ENCODE results near the gene TSKU. TPM values are rescaled to one million over a fixed set of nuclear protein-coding genes. Genes with fewer than 3 reads are reported as not detected.

TSKU gene
- total and polyA plus RNA-seq, 2 experiments from 2014 or later = 61.9 to 81.9 TPM

DNA sequence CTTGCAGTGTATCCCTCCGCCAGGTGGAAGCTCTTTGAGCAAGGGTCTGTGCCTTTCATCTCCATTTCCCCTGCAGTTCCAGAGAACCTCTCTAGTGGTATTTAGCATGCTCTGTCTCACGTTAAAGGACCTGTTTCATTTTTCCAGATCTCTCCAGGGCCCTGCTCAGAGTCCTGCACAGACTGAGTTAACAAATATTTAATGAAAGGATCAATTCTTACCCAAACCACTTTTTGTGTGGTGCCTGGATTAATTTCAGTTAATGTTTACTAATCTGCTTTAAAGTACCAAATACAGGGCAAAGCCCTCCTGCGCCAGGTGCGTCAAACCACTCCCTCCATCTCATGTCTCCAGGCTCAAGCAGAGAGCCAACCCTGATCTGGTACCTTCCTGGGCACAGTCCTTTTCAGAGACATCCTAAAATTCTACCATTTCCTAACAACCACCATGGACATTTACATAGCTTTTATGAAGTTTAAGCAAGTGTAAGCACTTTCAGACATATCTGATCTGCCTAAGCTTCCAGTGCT, 58.8 kb downstream of the TSKU start:
- WGBS (ENCODE audit: low lambda C conversion rate, missing lambda C conversion rate) = 70% methylated on average over 4 of the region's 4 CpGs
- TF ChIP-seq EZH2phosphoT487 (IDR thresholded peaks at IDR 0.05; ENCODE audit: low read depth, severe bottlenecking, unreplicated experiment) (no peak), EZH2 (IDR thresholded peaks at IDR 0.05; ENCODE audit: borderline replicate concordance) (no peak)
- TF ChIP-seq, protein P1, sequence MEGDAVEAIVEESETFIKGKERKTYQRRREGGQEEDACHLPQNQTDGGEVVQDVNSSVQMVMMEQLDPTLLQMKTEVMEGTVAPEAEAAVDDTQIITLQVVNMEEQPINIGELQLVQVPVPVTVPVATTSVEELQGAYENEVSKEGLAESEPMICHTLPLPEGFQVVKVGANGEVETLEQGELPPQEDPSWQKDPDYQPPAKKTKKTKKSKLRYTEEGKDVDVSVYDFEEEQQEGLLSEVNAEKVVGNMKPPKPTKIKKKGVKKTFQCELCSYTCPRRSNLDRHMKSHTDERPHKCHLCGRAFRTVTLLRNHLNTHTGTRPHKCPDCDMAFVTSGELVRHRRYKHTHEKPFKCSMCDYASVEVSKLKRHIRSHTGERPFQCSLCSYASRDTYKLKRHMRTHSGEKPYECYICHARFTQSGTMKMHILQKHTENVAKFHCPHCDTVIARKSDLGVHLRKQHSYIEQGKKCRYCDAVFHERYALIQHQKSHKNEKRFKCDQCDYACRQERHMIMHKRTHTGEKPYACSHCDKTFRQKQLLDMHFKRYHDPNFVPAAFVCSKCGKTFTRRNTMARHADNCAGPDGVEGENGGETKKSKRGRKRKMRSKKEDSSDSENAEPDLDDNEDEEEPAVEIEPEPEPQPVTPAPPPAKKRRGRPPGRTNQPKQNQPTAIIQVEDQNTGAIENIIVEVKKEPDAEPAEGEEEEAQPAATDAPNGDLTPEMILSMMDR (IDR thresholded peaks at IDR 0.05; ENCODE audit: poor library complexity) = no peak
- Histone ChIP-seq H3K27me3 (no peaks in the 10 kb centered on the region), H3K4me1 (ENCODE audit: insufficient read depth) (peaks cover 3% of the 10 kb centered on the region), H4K20me1 (ENCODE audit: insufficient read depth, poor library complexity, severe bottlenecking) (no peaks in the 10 kb centered on the region), H3K36me3 (replicated peaks; ENCODE audit: insufficient read depth, low read depth) (no peaks in the 10 kb centered on the region), H3K79me2 (no peaks in the 10 kb centered on the region), H3K4me3 (no peak overlapping the region), H3K4me2 (no peak overlapping the region), H3K9me3 (ENCODE audit: low read depth) (no peaks in the 10 kb centered on the region), H3K9me2 (replicated peaks; ENCODE audit: insufficient read depth) (no peaks in the 10 kb centered on the region), H2AFZ (no peak overlapping the region), H3K27ac (no peak overlapping the region)
- no peak for DNase-seq (ENCODE audit: low spot score)

DNA sequence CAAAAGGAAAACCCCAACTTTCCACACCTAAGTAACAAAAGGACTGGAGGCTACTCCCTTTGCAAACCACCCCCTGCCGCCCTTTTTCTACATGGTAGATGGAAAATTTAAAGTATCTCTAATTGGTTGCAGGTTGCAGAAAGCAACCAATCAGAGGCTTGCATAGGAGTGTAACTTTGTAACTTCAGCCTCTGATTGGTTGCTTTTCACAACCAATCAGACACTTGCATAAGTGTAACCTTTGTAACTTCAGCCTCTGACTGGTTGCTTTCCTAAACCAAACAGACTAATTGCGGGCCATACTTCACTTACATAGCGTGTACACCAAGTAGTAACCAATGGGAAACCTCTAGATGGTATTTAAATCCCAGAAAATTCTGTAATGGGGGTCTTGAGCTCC, 60.8 kb downstream of the TSKU start:
- DNase-seq (ENCODE audit: low spot score) = no peak
- TF ChIP-seq EZH2phosphoT487 (IDR thresholded peaks at IDR 0.05; ENCODE audit: low read depth, severe bottlenecking, unreplicated experiment) (no peak), EZH2 (IDR thresholded peaks at IDR 0.05; ENCODE audit: borderline replicate concordance) (no peak)
- TF ChIP-seq, protein P1 (IDR thresholded peaks at IDR 0.05; ENCODE audit: poor library complexity) = no peak
- Histone ChIP-seq H3K9me2 (replicated peaks; ENCODE audit: insufficient read depth) (no peaks in the 10 kb centered on the region), H3K27me3 (no peaks in the 10 kb centered on the region), H3K4me3 (no peak overlapping the region), H3K9me3 (ENCODE audit: low read depth) (no peaks in the 10 kb centered on the region), H2AFZ (no peak overlapping the region), H3K36me3 (replicated peaks; ENCODE audit: insufficient read depth, low read depth) (no peaks in the 10 kb centered on the region), H4K20me1 (ENCODE audit: insufficient read depth, poor library complexity, severe bottlenecking) (no peaks in the 10 kb centered on the region), H3K79me2 (no peaks in the 10 kb centered on the region), H3K27ac (no peak overlapping the region), H3K4me2 (no peak overlapping the region), H3K4me1 (ENCODE audit: insufficient read depth) (peaks cover 3% of the 10 kb centered on the region)
- WGBS (ENCODE audit: low lambda C conversion rate, missing lambda C conversion rate) = 93% methylated on average over 3 of the region's 3 CpGs

DNA sequence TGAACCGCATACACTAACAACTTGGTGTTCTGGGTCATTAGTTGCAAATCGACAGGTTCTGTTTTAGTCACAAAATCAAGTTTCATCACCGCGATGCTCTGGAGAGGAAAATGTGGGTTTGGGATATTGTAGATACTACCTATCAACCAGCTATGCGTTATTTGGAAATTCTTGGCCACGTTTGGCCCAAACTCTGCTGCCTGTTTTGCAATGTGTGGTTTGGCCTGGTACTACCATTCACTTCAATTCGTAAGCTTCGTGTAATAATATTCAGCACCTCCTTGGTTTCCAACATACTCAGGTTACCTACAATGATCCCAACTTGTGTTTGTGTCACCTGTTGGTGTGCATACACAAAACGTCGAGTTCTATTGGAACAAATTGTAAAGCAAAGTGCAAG, 61.4 kb downstream of the TSKU start:
- no peak for DNase-seq (ENCODE audit: low spot score)
- Histone ChIP-seq H3K27me3 (no peaks in the 10 kb centered on the region), H2AFZ (no peak overlapping the region), H4K20me1 (ENCODE audit: insufficient read depth, poor library complexity, severe bottlenecking) (no peaks in the 10 kb centered on the region), H3K4me3 (no peak overlapping the region), H3K4me2 (no peak overlapping the region), H3K27ac (no peak overlapping the region), H3K9me3 (ENCODE audit: low read depth) (no peaks in the 10 kb centered on the region), H3K79me2 (no peaks in the 10 kb centered on the region), H3K4me1 (ENCODE audit: insufficient read depth) (no peaks in the 10 kb centered on the region), H3K36me3 (replicated peaks; ENCODE audit: insufficient read depth, low read depth) (no peaks in the 10 kb centered on the region), H3K9me2 (replicated peaks; ENCODE audit: insufficient read depth) (no peaks in the 10 kb centered on the region)
- 87% methylated on average over 10 of the region's 10 CpGs for WGBS (ENCODE audit: low lambda C conversion rate, missing lambda C conversion rate)
- TF ChIP-seq, protein P1 (IDR thresholded peaks at IDR 0.05; ENCODE audit: poor library complexity) = no peak
- TF ChIP-seq EZH2phosphoT487 (IDR thresholded peaks at IDR 0.05; ENCODE audit: low read depth, severe bottlenecking, unreplicated experiment) = no peak
- TF ChIP-seq EZH2 (IDR thresholded peaks at IDR 0.05; ENCODE audit: borderline replicate concordance) = no peak

All from hepatocyte (in vitro differentiated cells).